ENCODE measurements around the gene ATRNL1.
A peak's percentile ranks its signal among the peaks of the same experiment; 100 is the strongest.

GRCh38 chr10:115093776-115094408 is 727 bp downstream of the ATRNL1 start:
- peak; percentile 45 for TF ChIP-seq CTCF (IDR thresholded peaks at IDR 0.05)
- no peak for TF ChIP-seq POLR2AphosphoS5 (IDR thresholded peaks at IDR 0.05; ENCODE audit: low read depth, low read length)
- TF ChIP-seq YY1 (IDR thresholded peaks at IDR 0.05; ENCODE audit: low read depth) = no peak
- no peak for TF ChIP-seq FOXJ3 (CRISPR knock-in tag; IDR thresholded peaks at IDR 0.05)
- no peak for TF ChIP-seq EZH2phosphoT487 (IDR thresholded peaks at IDR 0.05; ENCODE audit: borderline replicate concordance, low read depth)
- no peak for TF ChIP-seq RAD21 (IDR thresholded peaks at IDR 0.05; ENCODE audit: low read length)
- no peak for TF ChIP-seq CHD2 (IDR thresholded peaks at IDR 0.05; ENCODE audit: low read length, partially characterized antibody)
- TF ChIP-seq MAX (IDR thresholded peaks at IDR 0.05; ENCODE audit: low read depth) = no peak
- TF ChIP-seq FOXM1 (IDR thresholded peaks at IDR 0.05; ENCODE audit: low read depth) = no peak
